GM18498 (cell line): ENCODE measurements around the gene DNAH3.
"Not testable (repeated sequence)": the region's sequence is repeated elsewhere in the genome, so short reads cannot be mapped to it uniquely, and the experiment has no call there.

Source experiments
- ATAC-seq: cut with Tn5 transposase; IDR thresholded peaks from one replicate; pipeline ENCODE4 v1.9.1; 2021; ENCODE audit warnings: mild to moderate bottlenecking, moderate library complexity; ENCODE audit not compliant: unreplicated experiment

DNAH3 gene

DNA sequence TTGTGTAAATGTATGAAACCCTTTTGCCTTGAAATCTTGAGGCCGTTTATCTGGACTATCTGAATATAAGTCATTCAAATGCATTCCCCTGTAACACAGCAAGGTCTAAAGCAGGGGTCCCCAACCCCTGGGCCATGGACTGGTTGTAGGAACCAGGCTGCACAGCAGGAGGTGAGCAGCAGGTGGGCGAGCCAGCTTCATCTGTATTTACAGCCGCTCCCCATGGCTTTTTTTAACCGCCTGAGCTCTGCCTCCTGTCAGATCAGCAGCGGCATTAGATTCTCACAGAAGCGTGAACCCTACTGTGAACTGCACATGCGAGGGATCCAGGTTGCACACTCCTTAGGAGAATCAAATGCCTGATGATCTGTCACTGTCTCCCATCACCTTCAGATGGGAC lies 24.1 kb downstream of the DNAH3 start:
- ATAC-seq, result no peak

DNA sequence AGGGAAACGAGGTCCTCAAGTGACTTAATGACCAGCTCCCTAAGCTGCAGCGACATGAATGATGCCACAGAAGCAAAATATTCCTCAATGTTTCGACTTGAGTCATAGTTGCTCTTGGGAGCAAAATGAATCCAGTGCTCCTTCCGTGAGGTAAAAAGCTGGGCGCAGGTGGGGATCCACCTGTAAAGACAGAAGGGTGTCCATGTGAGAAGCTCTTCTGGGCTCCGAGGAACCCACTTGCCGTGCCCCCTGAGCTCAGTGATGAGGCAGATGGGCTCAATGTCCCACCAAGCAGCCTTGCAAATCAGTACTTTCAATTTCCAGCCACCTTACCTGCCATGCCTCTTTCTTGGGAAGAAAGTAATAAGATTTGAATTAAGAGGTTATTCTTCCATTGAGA lies 25.5 kb downstream of the DNAH3 start:
- no peak for ATAC-seq

DNA sequence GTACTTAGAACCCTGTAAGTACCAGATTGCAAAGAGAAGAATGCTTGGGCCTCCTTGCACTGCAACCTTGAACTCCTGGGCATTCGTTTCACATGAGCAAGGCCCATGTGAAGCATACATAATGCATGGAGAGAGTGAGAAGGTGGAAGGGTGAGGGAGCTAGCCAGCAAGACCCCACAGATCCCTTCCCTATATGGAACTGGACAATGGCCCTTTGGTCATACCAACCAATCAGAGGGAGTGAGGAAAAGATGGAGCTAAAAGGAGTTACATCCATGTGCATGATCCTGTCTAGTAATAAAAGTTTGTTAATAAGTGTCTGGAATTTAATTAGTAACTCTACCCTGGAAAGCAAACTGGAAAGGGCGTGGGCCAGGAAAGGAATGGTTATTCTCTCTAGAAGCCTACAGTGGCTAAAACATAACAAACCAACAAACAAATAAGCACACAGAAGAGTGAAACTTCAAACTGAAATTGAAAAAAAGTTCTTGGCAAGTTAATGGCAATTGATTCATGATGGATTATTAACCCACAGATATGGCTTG lies 29.6 kb downstream of the DNAH3 start:
- no peak for ATAC-seq

DNA sequence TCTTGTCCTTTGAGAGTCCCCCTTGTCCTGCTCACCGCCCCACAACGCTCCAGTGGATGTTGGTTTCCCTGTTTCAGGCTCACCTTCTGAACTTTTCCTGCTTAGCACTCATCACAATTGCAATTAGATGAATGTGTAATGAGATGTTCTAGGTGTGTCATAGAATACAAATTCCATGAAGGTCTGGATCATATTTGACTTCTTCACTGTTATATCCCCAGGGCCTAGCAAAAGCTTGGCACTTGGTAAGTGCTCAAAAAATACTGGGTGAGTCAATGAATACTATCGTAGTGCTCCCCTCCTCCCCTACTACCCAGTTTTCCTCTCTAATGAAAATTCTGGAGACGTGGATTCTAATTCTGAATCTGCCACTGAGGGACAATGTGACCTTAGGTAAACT lies 33.1 kb downstream of the DNAH3 start:
- no peak for ATAC-seq

DNA sequence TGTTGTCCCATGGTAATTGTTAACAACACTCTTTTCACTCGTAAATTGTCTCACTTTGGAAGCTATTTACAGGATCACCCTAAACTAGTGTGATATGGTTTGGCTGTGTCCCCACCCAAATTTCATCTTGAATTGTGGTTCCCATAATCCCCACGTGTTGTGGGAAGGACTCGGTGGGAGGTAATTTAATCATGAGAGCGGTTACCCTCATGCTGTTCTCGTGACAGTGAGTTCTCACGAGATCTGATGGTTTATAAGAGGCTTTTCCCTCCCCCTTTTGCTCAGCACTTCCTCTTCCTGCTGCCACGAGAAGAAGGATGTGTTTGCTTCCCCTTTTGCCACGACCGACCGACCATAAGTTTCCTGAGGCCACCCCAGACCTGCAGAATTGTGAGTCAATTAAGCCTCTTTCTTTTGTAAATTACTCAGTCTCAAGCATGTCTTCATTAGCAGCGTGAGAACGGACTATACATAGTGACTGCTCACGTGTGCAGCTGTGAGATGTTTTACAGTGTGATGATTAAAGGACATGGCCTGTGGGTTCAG lies 34.4 kb downstream of the DNAH3 start:
- ATAC-seq, result no peak

DNA sequence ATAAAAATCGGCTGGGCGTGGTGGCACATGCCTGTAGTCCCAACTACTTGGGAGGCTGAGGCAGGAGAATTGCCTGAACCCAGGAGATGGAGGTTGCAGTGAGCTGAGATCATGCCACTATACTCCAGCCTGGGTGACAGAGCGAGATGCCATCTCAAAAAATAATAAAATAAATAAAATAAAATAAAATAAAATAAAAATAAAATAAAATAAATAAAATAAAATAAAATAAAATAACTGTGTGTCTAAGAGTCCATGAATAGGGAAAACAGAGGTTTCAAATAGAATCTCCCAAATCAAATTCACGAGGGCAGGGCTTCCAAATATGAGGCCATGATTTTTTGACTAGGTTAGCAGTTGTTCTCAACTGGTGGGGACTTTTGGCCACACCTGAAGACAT lies 35.1 kb downstream of the DNAH3 start:
- not testable (repeated sequence) for ATAC-seq

DNA sequence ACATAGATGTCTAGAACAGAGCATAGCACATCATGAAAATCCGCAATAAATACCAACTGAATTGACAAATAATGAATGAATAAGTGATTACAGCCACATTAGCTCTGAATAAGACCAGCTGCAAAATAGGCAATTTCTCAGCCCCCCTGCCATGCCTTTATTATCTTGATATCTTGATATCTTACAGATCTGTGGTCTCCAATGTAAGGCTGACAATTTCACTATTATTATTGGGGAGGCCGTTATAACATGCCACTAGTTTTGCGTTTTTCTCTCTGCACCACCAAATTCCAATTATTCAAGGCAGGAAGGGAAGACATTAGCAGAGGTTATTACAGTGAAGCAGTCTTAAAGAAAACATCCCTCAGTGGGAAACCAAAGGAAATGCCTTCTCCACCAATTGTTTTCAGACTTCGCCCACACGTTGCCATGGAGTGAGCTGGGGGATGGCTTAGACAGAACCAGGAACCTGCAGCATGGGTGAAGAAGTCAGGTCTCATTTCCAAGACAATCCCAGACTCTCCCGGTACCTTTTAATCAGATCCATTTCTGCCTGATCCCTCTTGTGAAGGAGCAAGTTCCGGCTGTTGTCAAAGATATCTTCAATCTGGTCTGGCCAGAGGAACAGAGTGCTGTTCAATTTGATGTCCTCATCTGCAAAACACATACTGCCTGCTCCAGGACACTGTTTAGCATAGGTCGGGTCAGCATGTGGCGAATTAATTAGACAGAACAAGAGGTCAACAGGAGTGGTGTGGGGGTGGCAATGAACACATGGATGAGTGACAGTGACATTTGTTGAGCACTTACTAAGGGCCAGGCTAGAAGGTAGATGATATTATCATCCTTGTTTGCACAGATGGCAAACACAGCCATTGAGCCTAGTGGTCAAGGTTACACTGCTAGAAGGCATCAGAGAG lies 46.4 kb downstream of the DNAH3 start:
- ATAC-seq, result no peak

DNA sequence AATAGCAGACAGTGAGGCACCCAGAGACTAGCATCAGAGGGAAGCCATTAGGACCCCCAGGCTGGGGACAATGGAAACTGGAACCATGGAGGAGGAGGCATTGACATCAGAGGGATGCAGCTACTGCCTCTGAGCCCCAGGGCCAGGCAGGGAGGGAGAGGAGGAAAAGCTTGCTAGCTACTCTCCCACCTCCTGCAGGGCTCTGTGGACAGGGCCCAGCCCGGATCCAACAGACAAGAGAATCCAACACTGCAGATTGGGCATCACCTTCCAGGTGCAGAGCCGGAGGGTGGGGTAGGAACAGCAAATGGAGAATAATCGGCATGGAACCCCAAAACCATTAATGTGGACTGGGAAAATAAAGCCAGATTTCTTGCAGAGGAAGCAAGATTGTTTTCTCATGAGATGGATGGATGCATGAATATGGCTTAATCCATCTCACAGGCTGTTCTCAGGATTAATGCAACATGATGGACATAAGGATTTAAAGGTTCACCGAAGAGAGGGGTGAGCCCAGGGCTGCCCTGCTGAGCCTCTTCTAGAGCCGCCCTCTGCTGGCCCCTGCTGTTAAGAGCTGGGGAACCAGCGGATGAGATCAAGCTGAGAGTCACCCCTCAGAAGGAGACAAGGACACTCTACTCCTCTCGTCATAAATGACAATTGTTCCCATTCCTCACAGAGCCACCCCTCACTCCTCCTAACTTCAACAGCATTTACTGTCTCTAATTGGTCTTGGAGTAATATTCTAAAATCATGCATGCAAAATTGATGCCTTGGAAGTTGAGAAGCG lies 48.8 kb downstream of the DNAH3 start:
- no peak for ATAC-seq

DNA sequence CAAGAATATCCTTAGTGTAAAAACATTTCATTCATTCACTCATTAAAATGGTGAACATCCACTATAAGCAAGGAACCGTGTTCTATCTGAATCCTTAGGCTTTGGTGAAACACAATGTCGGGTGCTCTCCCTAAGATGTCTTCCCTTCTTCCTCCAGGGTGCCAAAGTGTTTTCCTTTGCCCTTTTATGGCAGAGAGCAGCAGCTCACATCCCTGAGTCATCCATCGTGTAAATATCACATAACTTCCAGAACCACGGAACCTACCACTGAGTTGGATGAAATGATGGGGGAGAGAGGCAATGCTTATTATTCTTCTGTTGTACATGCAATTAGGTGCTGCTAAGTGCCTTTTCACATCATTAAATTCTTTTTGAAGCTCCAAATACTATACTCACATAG lies 50.2 kb downstream of the DNAH3 start:
- no peak for ATAC-seq

DNA sequence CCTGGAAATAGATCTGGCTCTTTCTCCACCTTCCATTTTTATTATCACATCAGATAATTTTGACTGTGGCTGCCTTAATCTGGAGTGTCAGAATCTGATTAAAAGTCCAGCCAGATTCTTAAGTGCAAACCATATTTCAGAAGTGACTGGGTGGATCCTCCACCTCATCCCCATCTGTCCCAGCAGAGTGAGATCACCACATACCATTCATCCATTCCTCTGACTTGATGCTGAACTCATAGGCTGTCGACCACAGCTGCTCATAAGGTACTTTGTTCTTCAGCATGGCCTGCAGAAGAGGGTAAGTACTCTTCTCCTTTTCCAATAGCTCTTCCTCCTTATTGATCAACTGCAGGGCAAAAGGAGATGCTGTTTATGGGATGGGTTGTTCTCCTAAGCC lies 53.5 kb downstream of the DNAH3 start:
- no peak for ATAC-seq

DNA sequence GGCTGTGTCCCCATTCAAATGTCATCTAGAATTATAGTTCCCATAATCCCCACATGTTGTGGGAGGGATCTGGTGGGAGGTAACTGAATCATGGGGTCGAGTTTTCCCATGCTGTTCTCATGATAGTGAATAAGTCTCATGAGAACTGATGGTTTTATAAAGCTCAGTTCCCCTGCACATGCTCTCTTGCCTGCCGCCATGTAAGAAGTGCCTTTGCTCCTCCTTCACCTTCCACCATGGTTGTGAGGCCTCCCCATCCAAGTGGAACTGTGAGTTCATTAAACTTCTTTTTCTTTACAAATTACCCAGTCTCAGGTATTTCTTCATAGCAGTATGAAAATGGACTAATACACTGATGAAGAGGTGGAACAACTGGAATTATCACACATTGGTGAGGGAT lies 55.9 kb downstream of the DNAH3 start:
- not testable (repeated sequence) for ATAC-seq

DNA sequence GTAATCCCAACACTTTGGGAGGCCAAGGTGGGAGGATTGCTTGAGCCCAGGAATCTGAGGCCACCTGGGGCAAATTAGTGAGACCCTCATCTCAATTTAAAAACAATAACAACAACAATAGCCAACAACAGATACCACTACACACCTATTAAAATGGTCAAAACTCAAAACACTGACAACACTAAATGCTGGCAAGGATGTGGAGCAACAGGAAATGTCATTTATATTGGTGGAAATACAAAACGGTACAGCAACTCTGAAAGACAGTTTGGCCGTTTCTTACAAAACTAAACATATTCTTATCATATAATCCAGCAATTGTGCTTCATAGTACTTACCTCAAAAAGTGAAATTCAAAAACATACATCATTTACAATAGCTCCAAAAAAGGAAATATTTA lies 57.7 kb downstream of the DNAH3 start:
- ATAC-seq, result no peak

DNA sequence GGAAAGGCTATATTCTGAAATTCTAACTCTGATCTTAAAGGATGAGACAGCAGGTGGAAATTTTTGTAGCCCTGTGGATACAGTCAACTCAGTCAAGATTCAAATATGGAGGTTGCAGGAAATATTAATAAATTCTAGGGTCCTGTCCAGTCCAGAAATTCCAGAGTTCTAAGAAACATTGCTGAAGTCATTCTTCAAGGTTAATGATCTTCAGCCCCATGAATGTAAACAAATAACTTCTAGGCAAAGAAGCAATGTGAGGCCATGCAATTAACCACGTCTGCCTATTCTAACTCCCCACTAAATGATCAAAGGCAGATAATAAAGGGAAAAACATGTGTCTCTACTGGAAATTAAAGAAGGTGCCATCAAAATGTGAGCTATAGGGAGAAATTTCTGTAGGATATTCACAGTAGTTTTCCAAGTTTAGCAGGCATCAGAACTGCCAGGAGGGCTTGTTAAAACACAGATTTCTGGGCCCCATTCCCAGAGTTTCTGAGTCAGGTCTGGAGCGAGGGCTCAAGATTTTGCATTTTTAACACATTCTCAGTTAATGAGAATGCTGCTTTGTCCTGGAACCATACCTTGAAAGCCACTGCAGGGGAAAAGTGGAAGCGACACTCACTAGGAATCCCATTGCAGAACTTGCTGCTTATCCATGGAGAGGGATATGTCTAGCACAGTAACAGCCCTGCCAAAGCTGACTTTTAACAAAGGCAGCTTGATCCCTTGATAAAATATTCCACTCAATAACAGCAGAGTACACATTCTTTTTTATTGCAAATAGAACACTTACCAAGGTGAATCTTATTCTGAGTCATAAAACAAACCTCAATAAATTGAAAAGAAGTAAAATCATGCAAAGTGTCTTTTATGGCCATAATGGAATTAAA lies 61.8 kb downstream of the DNAH3 start:
- ATAC-seq, result no peak

DNA sequence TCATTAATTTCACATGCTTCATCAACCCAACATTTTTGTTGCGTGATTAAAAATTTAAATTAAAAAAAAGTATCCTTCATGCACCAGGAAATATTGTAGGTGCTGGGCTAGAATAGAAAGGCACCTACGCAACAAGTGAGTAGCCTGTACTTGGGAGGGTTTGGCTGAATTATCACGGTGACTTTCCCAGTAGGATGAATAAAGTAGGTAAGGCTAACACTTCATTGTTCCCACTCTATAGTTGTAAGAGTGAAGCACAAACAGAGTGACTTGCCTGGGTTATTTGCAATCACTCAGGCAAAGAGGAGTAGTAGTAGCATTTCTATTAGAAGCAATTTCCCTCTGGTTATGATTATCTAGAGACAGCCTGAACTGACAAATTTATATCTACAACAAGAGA lies 62.5 kb downstream of the DNAH3 start:
- no peak for ATAC-seq

DNA sequence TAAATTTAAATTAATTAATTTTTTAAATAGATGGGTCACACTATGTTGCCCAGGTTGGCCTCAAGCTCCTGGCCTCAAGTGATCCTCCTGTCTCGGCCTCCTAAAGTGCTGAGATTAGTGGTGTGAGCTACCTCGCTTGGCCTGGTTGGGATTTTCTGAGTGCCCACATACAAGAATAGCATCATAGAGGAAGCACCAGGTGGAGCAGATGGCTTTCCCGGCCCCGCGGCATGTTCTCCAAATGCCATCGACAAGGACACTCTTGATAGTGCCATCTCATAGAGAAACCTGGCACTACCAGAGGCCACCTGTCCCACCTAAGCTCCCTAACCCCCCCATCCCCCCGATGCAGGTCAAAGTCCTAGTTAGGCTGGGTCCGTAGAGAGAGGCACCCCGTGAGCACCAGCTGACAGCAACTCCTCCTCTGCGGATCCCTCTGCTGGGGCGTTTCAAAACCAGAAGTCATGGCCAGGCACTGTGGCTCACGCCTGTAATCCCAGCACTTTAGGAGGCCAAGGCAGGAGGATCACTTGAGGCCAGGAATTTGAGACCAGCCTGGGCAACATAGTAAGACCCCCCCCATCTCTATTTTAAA lies 65.9 kb downstream of the DNAH3 start:
- no peak for ATAC-seq

DNA sequence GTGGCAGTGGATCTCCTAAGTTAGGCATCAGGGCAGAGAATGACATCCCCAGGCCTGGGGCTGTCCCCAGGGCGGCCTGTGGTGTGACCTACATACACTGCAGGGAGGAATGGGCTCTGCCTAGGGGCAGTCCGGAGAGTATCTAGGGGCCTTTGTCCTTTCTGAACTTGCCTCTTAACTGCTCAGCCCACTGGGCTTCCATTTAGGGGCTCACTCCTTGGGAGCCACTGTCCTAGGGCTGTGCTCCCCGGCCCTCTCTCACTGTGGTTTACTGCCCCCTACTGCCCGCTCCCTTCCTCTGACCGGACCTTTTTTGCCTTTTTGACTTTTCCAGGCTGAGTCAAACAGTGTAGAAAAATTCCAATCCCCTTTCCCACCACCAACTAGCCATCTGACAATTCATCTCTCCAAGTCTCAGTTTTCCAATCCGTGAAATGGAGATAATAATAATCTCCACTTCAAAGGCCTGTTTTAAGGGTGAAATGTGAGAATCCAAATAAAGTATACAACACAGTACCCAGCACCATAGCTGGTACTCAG lies 66.8 kb downstream of the DNAH3 start:
- ATAC-seq, result no peak

DNA sequence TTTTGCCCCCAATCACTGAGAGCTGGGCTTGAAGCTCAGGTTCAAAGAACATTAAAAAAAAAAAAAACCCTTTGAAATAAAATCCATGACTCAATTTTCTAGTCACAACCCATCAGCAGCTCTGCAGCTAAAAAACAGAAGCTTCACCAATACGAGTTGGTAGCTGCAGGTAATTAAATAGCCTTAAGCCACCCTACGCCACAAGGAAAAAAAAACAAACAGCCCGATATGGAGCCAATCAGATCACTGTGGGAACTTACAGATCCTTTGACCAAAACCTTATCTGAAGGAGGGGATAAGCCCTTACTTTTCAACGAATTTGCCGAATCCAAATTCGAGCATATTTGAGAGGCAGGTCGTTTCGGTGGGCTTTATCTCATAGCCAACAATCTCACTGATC lies 69.3 kb downstream of the DNAH3 start:
- no peak for ATAC-seq

DNA sequence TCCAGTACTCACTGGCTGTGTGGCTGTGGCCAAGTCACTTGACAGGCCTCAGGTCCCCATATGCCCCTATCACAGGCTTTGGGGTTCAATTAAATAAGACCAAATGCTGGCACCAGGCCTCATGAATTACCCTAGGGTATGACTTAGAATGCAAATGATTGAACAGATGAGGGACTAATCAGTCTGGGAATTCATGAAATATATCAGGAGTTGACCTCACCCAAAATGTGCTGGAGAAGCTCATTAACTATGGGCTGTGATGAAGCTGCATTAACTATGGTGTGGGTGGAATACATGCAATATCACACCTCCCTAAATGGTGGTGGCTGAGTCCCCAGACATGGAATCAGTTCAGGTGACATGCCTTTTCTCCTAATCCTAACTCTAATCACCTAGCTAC lies 72.1 kb downstream of the DNAH3 start:
- no peak for ATAC-seq

DNA sequence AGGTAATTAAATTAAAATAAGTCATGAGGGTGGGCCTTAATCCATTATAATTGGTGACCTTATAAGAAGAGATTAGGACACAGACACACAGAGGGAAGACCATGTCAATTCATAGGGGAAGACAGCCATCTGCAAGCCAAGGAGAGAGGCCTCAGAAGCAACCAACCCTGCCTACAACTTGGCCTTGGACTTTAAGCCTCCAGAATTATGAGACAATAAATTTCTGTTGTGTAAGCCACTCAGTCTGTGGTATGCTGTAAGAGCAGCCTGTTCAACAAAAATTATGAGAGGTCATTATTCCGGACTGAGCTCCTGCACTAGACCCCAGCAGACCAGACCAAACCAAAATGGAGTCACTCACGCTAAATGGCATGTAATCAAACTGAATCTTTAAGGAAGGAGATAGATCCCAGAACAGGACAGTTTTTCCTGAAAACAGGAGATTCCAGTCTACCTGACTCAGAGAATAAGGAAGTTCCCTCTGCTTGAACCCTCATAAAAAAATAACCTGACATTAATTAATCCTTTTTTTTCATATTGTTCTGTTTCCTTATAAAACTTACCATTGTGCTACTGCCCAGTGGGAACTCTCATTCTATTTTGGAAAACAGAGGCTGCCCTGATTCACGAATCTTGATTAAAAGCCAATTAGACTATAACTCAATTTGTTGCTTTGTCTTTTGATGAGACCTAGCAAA lies 74.3 kb downstream of the DNAH3 start:
- ATAC-seq, result no peak
